Hippocampal formation (tissue), 2 donors: ENCODE measurements around the gene FOXA2.

Source experiments
- DNase-seq, 2 donors: peaks; one replicate each; lab custom pipeline; 2025; lab: John Stamatoyannopoulos, UW

Gene FOXA2

GRCh38 chr20:22536956-22537756 is 47.2 kb downstream of the FOXA2 start:
- DNase-seq = no peak

- no peak for DNase-seq
Observed at GRCh38 chr20:22536141-22536828, 48.1 kb downstream of the FOXA2 start.

DNA sequence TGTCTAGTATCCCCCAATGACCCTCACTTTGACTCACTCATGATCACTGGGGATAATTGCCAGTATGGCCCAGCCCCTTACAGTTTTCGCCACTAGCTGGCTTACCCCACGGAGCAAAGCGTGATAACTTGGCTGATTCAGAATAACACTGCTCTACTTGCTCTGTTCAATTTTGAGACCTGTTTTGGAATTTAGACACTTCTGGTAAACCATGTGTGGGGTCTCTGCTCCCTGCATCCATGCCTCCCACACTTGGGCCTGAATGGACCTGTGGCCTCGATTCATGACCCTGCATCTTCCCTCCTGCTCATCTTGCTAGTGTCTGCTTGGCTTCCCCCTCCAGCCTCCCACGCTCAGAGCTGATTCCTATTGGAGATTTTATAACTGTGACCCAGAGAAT is 48.9 kb downstream of the FOXA2 start:
- DNase-seq = no peak

GRCh38 chr20:22533823-22534751 is 50.3 kb downstream of the FOXA2 start:
- DNase-seq = no peak

- DNase-seq = no peak
Observed at GRCh38 chr20:22532598-22532997, 51.8 kb downstream of the FOXA2 start.

DNA sequence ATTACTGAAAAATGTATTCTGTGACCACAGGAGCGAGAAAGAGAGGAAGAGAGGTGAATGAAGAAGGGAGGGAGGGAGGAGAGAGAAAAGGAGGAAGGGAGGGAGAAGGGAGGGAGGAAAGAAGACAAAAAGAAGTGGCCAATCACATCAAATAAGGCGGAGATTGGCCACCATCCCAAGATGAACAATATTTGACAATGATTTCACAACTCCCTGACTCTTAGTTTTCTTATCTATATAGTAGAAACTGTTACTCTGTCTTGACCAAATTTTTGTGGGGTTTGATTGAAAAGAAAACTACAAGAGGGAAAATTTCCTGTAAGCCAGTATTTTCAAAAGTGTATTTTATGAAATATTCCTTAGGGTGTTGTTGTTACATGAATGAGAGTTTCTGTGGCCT is 52.6 kb downstream of the FOXA2 start:
- DNase-seq = no peak

- DNase-seq = no peak
Observed at GRCh38 chr20:22531056-22531615, 53.2 kb downstream of the FOXA2 start.
